Measurements from ENCODE around the gene COL9A1.

- TF ChIP-seq CTCF (IDR thresholded peaks at IDR 0.05) (no peak), POLR2A (IDR thresholded peaks at IDR 0.05) (no peak)
Observed at GRCh38 chr6:70336996-70337742, 34.3 kb upstream of the COL9A1 start.
